SHP77 treated with DMSO at 0.1 percent for 48 hours (cell line): ENCODE results near the gene PPP5C.
"Not testable (repeated sequence)": the region's sequence is repeated elsewhere in the genome, so short reads cannot be mapped to it uniquely, and the experiment has no call there.

ENCODE experiments used
- DNase-seq: peaks from one replicate; lab custom pipeline; 2025; lab: John Stamatoyannopoulos, UW

PPP5C gene

DNA sequence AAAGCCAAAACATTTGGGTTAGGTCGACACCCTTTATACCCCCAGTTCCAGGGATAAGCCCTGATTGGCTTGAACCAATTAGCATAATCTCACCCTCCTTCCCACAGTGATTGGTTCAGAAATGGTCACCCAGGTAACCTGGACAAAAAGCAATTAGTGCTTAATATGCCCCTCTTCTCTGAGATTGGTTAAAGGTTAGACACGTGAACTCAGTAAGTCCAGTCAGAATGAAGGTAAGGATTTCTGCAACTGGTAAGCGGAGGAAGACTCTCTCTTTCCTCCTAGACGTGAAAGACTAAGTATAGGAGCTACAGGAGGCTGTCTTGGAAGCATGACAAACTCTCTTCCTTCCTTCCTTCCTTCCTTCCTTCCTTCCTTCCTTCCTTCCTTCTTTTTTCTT lies 83.1 kb downstream of the PPP5C start:
- no peak for DNase-seq

GRCh38 chr19:46431824-46432223 lies 84.9 kb downstream of the PPP5C start:
- DNase-seq, result no peak

DNA sequence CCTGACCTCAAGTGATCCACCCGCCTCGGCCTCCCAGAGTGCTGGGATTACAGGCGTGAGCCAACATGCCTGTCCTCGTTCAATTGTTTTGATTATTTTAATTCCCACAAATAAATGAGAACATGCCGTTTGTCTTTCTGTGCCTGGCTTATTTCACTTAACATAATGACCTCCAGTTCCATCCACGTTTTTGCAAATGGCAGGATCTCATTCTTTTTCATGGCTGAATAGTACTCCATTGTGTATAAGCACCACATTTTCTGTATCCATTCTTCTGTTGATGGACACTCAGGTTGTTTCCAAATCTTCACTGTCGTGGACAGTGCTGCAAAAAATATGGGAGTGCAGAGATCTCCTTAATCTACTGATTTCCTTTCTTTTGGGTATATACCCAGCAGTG lies 86.6 kb downstream of the PPP5C start:
- not testable (repeated sequence) for DNase-seq

GRCh38 chr19:46435009-46435408 lies 88.1 kb downstream of the PPP5C start:
- DNase-seq, result no peak

DNA sequence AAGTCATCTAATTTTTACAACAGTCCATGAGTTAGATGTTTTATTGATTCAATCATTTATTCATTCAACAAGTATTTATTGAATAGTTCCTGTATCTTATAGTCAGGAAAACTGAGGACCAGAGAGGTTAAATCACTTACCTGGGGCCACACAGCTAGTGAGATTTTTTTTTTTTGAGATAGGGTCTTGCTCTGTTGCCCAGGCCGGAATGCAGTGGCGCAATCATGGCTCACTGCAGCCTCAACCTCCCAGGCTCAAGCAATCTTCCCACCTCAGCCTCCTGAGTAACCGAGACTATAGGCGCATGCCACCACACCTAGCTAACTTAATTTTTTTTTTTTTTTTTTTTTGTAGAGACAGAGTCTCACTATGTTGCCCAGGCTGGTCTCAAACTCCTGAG lies 88.8 kb downstream of the PPP5C start:
- not testable (repeated sequence) for DNase-seq
